Left renal cortex interstitium (tissue), 4 donors: Measurements from ENCODE around the gene SLC25A10. TPM values are rescaled to one million over a fixed set of nuclear protein-coding genes. Genes with fewer than 3 reads are reported as not detected.
"Not testable (repeated sequence)": the region's sequence is repeated elsewhere in the genome, so short reads cannot be mapped to it uniquely, and the experiment has no call there.

Source experiments
- DNase-seq, 4 donors: peaks; one replicate each; pipeline ENCODE4 v3.0.0-alpha.2; 2013; ENCODE audit warnings: low read depth in 4 of 4, low spot score in 2 of 4, missing footprints in 1 of 4
- polyA plus RNA-seq, 4 donors: library from polyadenylated mRNA; unstranded; fragments of 120-200 nt; gene quantifications; one replicate each; pipeline ENCODE4 v1.2.1, GENCODE V29; 2013; ENCODE audit not compliant: insufficient read length in 4 of 4

Gene SLC25A10
- polyA plus RNA-seq, result 10 to 100 TPM; 11.7 to 22.9 (median 20.5) TPM

GRCh38 chr17:81711814-81712467 lies at the start of gene SLC25A10:
Gene SLC25A10 (plus strand): TSS chr17:81712284. CDS start chr17:81712427, 143 bp downstream.
- no peak for DNase-seq

GRCh38 chr17:81664051-81664470 lies 48.0 kb upstream of the SLC25A10 start:
- DNase-seq, result no peak

- DNase-seq, result no peak
Measured at GRCh38 chr17:81665205-81666091, 46.6 kb upstream of the SLC25A10 start.

- DNase-seq, result no peak
Measured at GRCh38 chr17:81666092-81666341, 46.1 kb upstream of the SLC25A10 start.

- DNase-seq, result peak; percentile 70 to 93 (median 84)
Measured at GRCh38 chr17:81666342-81667191, 45.5 kb upstream of the SLC25A10 start, which contains the start of the genes CCDC137 and OXLD1. Gene CCDC137 (plus strand): TSS chr17:81666737. CDS start chr17:81666767, 30 bp downstream. Gene OXLD1 (minus strand): TSS chr17:81666605. CDS start chr17:81666577, 28 bp downstream.

GRCh38 chr17:81667754-81668153 lies 44.3 kb upstream of the SLC25A10 start:
- no peak for DNase-seq

GRCh38 chr17:81672504-81672903 lies 39.6 kb upstream of the SLC25A10 start:
- no peak for DNase-seq

- DNase-seq, result no peak
Measured at GRCh38 chr17:81672954-81673353, 39.1 kb upstream of the SLC25A10 start.

GRCh38 chr17:81673561-81674258 lies 38.4 kb upstream of the SLC25A10 start:
- no peak for DNase-seq

- DNase-seq, result not testable (repeated sequence)
Measured at GRCh38 chr17:81675515-81676221, 36.4 kb upstream of the SLC25A10 start.

- DNase-seq, result no peak
Measured at GRCh38 chr17:81676906-81677305, 35.2 kb upstream of the SLC25A10 start.

GRCh38 chr17:81680150-81680549 lies 31.9 kb upstream of the SLC25A10 start:
- DNase-seq, result no peak

- DNase-seq, result no peak
Measured at GRCh38 chr17:81681672-81682071, 30.4 kb upstream of the SLC25A10 start.

GRCh38 chr17:81682565-81683207 lies 29.4 kb upstream of the SLC25A10 start:
- DNase-seq, result no peak

- DNase-seq, result no peak
Measured at GRCh38 chr17:81683208-81683583, 28.9 kb upstream of the SLC25A10 start.

GRCh38 chr17:81683584-81684441 lies 28.3 kb upstream of the SLC25A10 start, which contains the start of the genes ARL16 and HGS:
Gene ARL16 (minus strand): TSS chr17:81683797. CDS start chr17:81683753, 44 bp downstream.
Gene HGS (plus strand): TSS chr17:81684011. CDS start chr17:81684067, 56 bp downstream.
- DNase-seq, result peak; percentile 94 to 99 (median 98)

GRCh38 chr17:81684442-81684911 lies 27.6 kb upstream of the SLC25A10 start:
- DNase-seq, result no peak

- no peak for DNase-seq
Measured at GRCh38 chr17:81685108-81685507, 27.0 kb upstream of the SLC25A10 start.
